Middle frontal gyrus (tissue), 1 donor: Measurements from ENCODE around the gene TSPAN5.

ENCODE experiments used
- DNase-seq: peaks from one replicate; pipeline ENCODE4 v3.0.0-alpha.2; 2015; ENCODE audit warnings: low spot score; ENCODE audit errors: extremely low spot score

TSPAN5 gene

DNA sequence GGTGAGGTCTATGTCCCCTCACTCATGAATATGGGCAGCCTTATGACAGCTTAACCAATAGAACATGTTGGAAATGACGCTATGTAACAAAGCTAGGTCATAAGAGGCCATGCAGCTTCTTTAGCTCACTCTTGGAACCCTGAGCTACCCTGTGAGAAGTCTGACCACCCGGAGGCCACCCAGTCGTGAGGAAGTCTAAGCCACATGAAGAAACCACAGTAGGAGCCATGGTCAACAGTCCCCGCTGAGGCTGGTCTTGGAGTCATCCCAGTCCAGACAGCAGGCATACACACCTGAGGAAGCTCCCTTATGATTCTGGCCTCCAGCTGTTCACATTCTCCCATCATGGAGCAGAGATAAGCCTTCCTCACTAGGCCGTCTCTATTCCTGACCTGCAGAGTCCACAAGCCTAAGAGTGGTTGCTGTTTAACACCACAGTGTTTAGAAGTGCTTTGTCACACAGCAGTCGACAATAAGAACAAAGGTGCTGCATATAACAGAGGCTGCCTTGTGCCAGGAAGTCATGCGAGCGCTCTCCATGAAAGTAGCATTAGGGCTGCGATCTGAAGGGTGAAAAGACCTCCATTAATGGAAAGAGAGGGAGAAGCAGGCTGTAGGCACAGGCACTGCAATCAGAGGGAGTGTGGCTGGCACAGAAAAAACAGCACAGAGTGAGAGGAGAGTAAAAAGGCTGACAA, 38.2 kb downstream of the TSPAN5 start:
- no peak for DNase-seq

- no peak for DNase-seq
Measured at GRCh38 chr4:98619180-98619579, 39.2 kb downstream of the TSPAN5 start.

DNA sequence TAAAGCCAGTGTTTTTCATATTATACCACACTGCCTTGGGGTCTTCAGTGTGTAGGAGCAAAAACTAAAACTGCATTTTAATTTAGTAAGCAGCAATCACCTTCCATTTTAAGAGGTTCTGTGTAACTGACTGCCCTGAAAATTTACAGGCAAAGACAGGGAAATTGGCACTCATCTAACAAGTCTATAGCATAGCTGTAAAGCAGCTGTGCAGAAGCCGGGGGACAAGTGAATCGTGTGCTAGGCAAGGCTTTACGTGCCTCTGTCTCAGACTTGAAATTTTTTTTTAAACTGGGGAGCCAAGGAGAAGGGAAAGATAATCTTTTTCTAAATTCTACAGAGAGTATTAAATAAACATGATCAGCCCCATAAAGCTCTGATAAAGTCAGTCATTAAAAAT, 39.7 kb downstream of the TSPAN5 start:
- DNase-seq, result no peak

DNA sequence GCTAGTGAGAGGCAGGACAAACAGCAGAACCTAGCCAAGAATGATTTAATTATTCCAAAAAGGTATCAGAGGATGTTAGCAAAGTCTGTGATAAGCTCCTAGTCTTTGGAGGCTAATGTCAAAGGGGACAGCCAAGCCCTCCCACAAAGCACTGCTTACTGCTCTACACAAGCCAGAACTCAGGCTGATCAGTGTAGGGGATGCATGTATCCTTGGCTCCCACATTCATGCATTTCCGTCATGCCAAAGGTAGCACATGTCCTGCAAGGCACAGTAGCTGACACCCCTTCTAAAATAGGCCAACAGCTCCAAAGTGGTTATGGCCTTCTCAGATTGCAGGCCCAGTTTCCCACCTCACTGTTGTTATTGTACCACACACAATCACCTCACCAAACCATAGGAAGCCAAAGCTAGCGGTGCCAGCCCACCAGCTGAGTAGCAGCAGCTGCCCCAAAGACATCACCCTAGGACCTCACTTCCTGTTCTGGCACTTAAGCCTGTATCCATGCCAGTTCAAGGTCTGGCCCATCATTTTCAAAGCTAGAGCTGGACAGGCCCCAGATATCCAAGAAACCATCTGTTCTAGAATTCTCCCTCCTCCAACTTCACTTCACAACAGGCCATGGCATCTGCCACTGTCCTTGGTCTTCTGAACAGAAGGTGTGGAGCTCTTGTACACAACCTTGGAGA, 40.9 kb downstream of the TSPAN5 start:
- DNase-seq, result no peak

GRCh38 chr4:98615991-98616390, 42.4 kb downstream of the TSPAN5 start:
- DNase-seq, result no peak

- DNase-seq, result no peak
Measured at GRCh38 chr4:98614662-98615061, 43.7 kb downstream of the TSPAN5 start.

DNA sequence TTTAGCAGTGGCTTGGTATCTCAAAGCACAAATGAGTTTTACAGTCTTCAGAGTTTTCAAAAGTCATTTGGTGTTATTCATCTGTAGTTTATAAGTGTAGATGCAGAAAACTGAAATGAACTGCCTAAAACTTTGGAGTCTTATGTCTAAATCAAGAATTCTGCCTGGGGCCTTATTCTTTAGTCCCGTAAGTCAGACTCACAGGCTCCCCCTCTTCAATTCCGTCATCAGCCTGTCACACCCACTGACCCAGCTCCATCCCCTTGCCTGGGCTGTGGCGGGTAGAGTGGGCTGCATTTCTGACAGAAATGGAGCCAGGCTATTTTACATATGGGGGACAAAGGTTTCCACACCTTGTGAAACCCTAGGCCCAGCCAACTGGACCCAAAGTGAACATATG, 44.3 kb downstream of the TSPAN5 start:
- DNase-seq, result no peak

GRCh38 chr4:98613453-98614075, 44.8 kb downstream of the TSPAN5 start:
- DNase-seq, result no peak

DNA sequence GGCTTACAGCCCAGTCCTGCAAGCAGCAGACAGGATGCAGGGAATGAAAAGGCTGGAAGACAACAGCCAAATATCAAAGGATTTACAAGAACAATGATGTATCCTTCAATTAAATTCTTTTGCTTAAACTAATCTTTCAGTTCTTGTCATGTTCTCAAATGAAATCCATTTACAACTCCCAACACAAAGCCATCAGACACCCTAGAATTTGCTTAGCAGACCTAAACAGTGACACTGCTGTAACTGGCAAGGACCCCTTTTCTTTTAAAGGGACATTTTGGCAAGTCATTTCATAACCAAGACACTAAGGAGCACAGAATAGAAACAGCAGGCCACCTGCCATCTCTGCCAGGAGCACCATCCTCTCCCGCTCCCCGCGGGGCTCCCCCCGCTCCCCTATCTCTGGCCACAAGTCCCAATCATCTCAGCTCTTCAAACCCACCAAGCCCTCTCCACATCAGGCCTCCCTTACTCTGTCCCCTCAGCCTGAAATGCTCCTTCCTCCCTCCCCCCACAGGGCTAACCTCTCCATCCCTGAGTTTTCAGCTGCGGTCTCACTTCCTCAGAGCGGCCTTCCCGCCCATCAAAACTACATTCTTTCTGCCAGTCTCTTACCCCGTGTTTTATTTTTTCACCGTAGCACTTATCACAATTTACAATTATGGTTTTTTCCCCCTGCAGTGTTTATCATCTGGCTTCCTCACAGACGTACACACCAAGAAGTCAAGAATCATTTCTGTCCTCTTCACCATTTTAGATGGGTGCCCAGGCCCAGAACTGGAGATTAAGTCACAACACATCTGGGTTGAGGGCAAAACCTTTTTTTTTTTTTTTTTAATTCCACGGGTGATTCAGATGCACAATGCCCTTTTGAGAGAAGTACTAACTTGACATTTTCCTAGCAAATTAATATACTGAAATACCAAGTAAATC, 45.8 kb downstream of the TSPAN5 start:
- DNase-seq, result no peak

- DNase-seq, result no peak
Measured at GRCh38 chr4:98611677-98612317, 46.6 kb downstream of the TSPAN5 start.

- DNase-seq, result no peak
Measured at GRCh38 chr4:98610926-98611676, 47.3 kb downstream of the TSPAN5 start.

DNA sequence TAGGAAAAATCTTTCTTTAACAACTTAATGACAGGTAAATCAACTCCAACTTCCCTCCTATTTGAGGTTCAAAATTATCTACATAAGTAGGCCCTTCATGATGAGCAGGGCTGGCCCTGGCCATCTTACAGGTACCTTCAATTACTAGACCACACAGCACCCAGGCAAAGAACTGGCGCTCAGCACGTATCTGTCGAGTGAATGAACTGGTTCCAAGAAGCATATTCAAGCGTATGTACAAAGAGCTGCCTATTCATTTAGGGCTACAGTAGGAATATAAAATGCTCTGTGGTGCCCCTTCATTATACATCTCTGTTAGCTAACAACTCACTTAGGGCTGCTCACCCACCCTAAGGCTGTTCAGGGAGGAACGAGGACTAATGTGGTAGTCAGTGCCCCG, 48.0 kb downstream of the TSPAN5 start:
- DNase-seq, result no peak

DNA sequence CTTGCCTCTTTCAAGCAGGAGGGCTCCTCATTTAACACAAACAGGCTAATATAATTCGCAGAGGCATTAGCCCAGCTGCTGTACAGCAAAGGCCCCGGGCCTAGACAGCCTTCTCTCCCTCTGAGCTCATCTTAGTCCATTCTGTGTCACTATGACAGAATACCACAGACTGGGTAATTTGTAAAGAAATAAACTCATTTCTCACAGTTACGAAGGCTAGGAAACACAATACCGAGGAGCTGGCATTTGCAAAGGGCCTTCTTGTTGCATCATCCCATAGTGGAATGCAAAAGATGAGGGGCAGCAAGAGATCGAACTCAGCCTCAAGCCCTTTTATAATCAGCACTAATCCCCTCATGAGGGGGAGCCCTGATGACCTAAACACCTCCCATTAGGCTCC, 48.5 kb downstream of the TSPAN5 start:
- no peak for DNase-seq

- no peak for DNase-seq
Measured at GRCh38 chr4:98608356-98608755, 50.1 kb downstream of the TSPAN5 start.

- DNase-seq, result no peak
Measured at GRCh38 chr4:98606894-98607293, 51.5 kb downstream of the TSPAN5 start.

- no peak for DNase-seq
Measured at GRCh38 chr4:98605216-98605615, 53.2 kb downstream of the TSPAN5 start.

DNA sequence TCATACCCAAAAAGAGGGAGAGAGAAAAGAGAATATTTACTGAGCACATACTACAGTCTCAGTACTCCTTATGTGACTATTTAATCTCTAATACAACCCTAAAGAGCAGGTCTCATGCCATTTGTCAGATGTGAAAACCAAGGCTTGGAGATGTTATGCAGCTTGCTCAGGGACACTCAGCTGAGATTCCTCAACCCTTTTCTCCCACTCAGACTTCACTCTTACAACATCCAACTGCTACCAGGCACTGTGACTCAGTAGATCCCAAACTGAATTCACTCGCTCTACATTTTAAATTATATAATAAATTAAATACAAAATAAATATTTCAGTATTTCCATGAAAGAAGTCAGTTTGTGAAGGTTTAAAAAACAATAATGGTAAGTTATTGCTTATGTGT, 53.7 kb downstream of the TSPAN5 start:
- DNase-seq, result no peak

GRCh38 chr4:98603683-98604521, 54.5 kb downstream of the TSPAN5 start:
- DNase-seq, result no peak

DNA sequence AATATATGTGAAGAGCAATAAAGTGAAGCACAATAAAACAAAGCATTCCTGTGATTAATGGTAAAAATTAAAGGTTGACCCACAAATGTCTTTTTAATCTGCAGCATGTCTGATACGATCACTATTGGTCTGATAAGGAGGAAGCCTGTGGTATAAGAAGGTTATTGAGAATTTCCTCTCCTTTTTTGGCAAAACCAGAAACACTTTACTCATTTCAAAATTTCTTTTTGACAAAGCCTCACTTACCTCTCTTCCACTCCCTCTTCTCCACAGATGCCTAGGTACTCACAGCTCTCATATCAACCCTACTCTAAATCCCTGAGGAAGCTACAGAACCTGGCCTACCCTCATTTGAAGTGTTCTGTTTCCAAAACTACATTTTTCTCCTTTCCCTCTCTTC, 56.1 kb downstream of the TSPAN5 start:
- no peak for DNase-seq

- DNase-seq, result no peak
Measured at GRCh38 chr4:98601708-98602107, 56.7 kb downstream of the TSPAN5 start.
